A549 (cell line): ENCODE measurements around the gene RIOX2. TPM values are rescaled to one million over a fixed set of nuclear protein-coding genes. Genes with fewer than 3 reads are reported as not detected.

Experiments used
- ATAC-seq, 2 experiments: fragments of 200-7000 bp in 1 of 2; fragments of >200 bp in 1 of 2; cut with Nextera tagmentation in 1 of 2; cut with Tn5 transposase in 1 of 2; 3 replicates each; pipeline versions ENCODE4 v1.8.0 to v1.9.1; 2018 to 2020; ENCODE audit warnings: mild to moderate bottlenecking in 1 of 2, moderate library complexity in 1 of 2
- CTCF ChIA-PET: fragments of 300-600 bp; sonication (Branson Sonifier 250); formaldehyde crosslinking; extraction: SDS; loops from one replicate; lab custom pipeline; 2021; ENCODE audit warnings: antibody characterized with exemption, inconsistent platforms; lab: Yijun Ruan, JAX
- POLR2A ChIA-PET: fragments of 350-600 bp; formaldehyde crosslinking; extraction: SDS; loops from one replicate; lab custom pipeline; 2021; ENCODE audit warnings: antibody characterized with exemption, inconsistent platforms; lab: Yijun Ruan, JAX
- DNase-seq, 2 experiments: peaks; one replicate each; pipeline versions ENCODE4 v3.0.0 to v3.0.0-alpha.2; 2011 to 2016; ENCODE audit warnings: low read depth in 1 of 2, low spot score in 1 of 2
- FAIRE-seq: peaks from 2 replicates; lab custom pipeline; 2011; peaks lifted over from hg19 to GRCh38; lab: Jason Lieb, UNC
- H3K27ac ChIP-seq, 2 experiments: fragments of >200 bp; sonication (Bioruptor Twin); formaldehyde crosslinking; 3 replicates each; pipeline ENCODE4 v1.5.1; 2016 to 2017
- H3K4me1 ChIP-seq: fragments of >200 bp; sonication (Bioruptor Twin); formaldehyde crosslinking; 3 replicates; pipeline ENCODE4 v1.6.1; 2016
- H3K4me2 ChIP-seq: fragments of >200 bp; sonication (Bioruptor Twin); formaldehyde crosslinking; 3 replicates; pipeline ENCODE4 v1.6.1; 2016
- H3K4me3 ChIP-seq: fragments of >200 bp; sonication (Bioruptor Twin); formaldehyde crosslinking; 3 replicates; pipeline ENCODE4 v1.5.1; 2016
- H3K9me3 ChIP-seq: fragments of >200 bp; sonication (Bioruptor Twin); formaldehyde crosslinking; 3 replicates; pipeline ENCODE4 v1.6.1; 2016
- CBX2 ChIP-seq: fragments of 200-600 bp; sonication (generic); IDR thresholded peaks from 2 replicates; pipeline ENCODE4 v1.6.1; 2016; ENCODE audit warnings: low read depth, mild to moderate bottlenecking, borderline replicate concordance
- EHMT2 ChIP-seq: fragments of 200-600 bp; sonication (generic); IDR thresholded peaks from 2 replicates; pipeline ENCODE4 v1.6.1; 2016; ENCODE audit warnings: antibody characterized with exemption, low read depth, mild to moderate bottlenecking, moderate library complexity
- GATA3 ChIP-seq: IDR thresholded peaks from 2 replicates; pipeline ENCODE4 v1.6.1; 2012; ENCODE audit warnings: borderline replicate concordance
- KDM5A ChIP-seq: fragments of 200-600 bp; sonication (generic); IDR thresholded peaks from 2 replicates; pipeline ENCODE4 v1.6.1; 2016; ENCODE audit warnings: antibody characterized with exemption, mild to moderate bottlenecking
- MAX ChIP-seq: IDR thresholded peaks from 2 replicates; pipeline ENCODE4 v1.6.1; 2012
- MYC ChIP-seq: IDR thresholded peaks from 2 replicates; pipeline ENCODE4 v1.6.1; 2012; ENCODE audit warnings: mild to moderate bottlenecking, inconsistent platforms, low read length, improper control_type of control experiment, borderline replicate concordance
- NFE2L2 ChIP-seq: fragments of 150-350 bp; conservative IDR thresholded peaks from 2 replicates; pipeline ENCODE4 v1.6.1; 2014; ENCODE audit warnings: low read length
- PHF8 ChIP-seq: fragments of 200-600 bp; sonication (generic); IDR thresholded peaks from 2 replicates; pipeline ENCODE4 v1.6.1; 2016; ENCODE audit warnings: low read depth, mild to moderate bottlenecking, antibody characterized with exemption, moderate library complexity, borderline replicate concordance
- POLR2AphosphoS2 ChIP-seq: conservative IDR thresholded peaks from 2 replicates; pipeline ENCODE4 v1.6.1; 2012; ENCODE audit warnings: low read length, improper control_type of control experiment, inconsistent platforms
- RFX5 ChIP-seq: fragments of 450-650 bp; IDR thresholded peaks from 2 replicates; pipeline ENCODE4 v1.7.1; 2014; ENCODE audit warnings: antibody characterized with exemption, mild to moderate bottlenecking, moderate library complexity
- SREBF2 ChIP-seq: fragments of 450-650 bp; IDR thresholded peaks from 2 replicates; pipeline ENCODE4 v1.6.1; 2014; ENCODE audit warnings: mild to moderate bottlenecking, moderate library complexity
- ZFP36 ChIP-seq: fragments of 450-650 bp; IDR thresholded peaks from 2 replicates; pipeline ENCODE4 v1.6.1; 2014; ENCODE audit warnings: borderline replicate concordance; ENCODE audit not compliant: partially characterized antibody
- ZNF302 ChIP-seq: fragments of 250-450 bp; sonication (Bioruptor Pico); IDR thresholded peaks from 2 replicates; pipeline ENCODE4 v1.9.0; 2021; ENCODE audit warnings: inconsistent platforms, mild to moderate bottlenecking, moderate library complexity
- ZSCAN20 ChIP-seq: fragments of 250-450 bp; sonication (Bioruptor Pico); IDR thresholded peaks from 2 replicates; pipeline ENCODE4 v1.8.0; 2022; ENCODE audit warnings: mild to moderate bottlenecking, moderate library complexity
- WGBS: methylation state at CpG from one replicate; pipeline ENCODE4 v1.1.6; 2017; ENCODE audit errors: missing lambda C conversion rate; 5-methylcytosine and 5-hydroxymethylcytosine counted together
- polyA plus RNA-seq, 4 experiments: library from polyadenylated mRNA; depleted of rRNA in 3 of 4; stranded (reverse); fragments of >200 nt; fragmentation: RNase III in 1 of 4; extraction: RNeasy Plus Mini Kit Qiagen cat#74134 plus additional on column Dnase treatment in 1 of 4; gene quantifications; 2 replicates in 3 of 4; 3 replicates in 1 of 4; pipeline ENCODE4 v1.2.3, GENCODE V29; 2011 to 2017
- TF ChIP-seq, protein P1 (sequence below): IDR thresholded peaks from 2 replicates; pipeline ENCODE4 v1.6.1; 2012; ENCODE audit warnings: low read depth, borderline replicate concordance
- TF ChIP-seq, protein P2 (sequence below): fragments of 450-650 bp; IDR thresholded peaks from 2 replicates; pipeline ENCODE4 v1.6.1; 2014; ENCODE audit warnings: antibody characterized with exemption
- TF ChIP-seq, protein P3 (sequence below): fragments of 200-600 bp; sonication (generic); IDR thresholded peaks from 2 replicates; pipeline ENCODE4 v1.6.1; 2016; ENCODE audit warnings: antibody characterized with exemption, mild to moderate bottlenecking, moderate library complexity

Gene RIOX2
- polyA plus RNA-seq, 2 of the 4 experiments (the other 2 are of a cell fraction) = 34.1 to 49.6 TPM

GRCh38 chr3:97937205-97937604, 35.0 kb downstream of the RIOX2 start:
- 87% methylated on average over 2 of the region's 2 CpGs for WGBS
- Histone ChIP-seq H3K27ac (no peak overlapping the region), H3K4me1 (no peaks in the 10 kb centered on the region), H3K9me3 (no peaks in the 10 kb centered on the region), H3K4me3 (no peak overlapping the region), H3K4me2 (no peak overlapping the region)
- FAIRE-seq = no peak
- POLR2A ChIA-PET = no interaction called here
- no peak for DNase-seq
- ATAC-seq = no peak
- TF ChIP-seq CBX2 (no peak), ZNF302 (CRISPR knock-in tag) (no peak), POLR2AphosphoS2 (no peak), RFX5 (no peak), GATA3 (no peak), KDM5A (no peak), EHMT2 (no peak), ZFP36 (no peak)
- TF ChIP-seq, protein P1, sequence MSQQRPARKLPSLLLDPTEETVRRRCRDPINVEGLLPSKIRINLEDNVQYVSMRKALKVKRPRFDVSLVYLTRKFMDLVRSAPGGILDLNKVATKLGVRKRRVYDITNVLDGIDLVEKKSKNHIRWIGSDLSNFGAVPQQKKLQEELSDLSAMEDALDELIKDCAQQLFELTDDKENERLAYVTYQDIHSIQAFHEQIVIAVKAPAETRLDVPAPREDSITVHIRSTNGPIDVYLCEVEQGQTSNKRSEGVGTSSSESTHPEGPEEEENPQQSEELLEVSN = no peak
- TF ChIP-seq, protein P2, sequence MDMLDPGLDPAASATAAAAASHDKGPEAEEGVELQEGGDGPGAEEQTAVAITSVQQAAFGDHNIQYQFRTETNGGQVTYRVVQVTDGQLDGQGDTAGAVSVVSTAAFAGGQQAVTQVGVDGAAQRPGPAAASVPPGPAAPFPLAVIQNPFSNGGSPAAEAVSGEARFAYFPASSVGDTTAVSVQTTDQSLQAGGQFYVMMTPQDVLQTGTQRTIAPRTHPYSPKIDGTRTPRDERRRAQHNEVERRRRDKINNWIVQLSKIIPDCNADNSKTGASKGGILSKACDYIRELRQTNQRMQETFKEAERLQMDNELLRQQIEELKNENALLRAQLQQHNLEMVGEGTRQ = no peak
- TF ChIP-seq, protein P3, sequence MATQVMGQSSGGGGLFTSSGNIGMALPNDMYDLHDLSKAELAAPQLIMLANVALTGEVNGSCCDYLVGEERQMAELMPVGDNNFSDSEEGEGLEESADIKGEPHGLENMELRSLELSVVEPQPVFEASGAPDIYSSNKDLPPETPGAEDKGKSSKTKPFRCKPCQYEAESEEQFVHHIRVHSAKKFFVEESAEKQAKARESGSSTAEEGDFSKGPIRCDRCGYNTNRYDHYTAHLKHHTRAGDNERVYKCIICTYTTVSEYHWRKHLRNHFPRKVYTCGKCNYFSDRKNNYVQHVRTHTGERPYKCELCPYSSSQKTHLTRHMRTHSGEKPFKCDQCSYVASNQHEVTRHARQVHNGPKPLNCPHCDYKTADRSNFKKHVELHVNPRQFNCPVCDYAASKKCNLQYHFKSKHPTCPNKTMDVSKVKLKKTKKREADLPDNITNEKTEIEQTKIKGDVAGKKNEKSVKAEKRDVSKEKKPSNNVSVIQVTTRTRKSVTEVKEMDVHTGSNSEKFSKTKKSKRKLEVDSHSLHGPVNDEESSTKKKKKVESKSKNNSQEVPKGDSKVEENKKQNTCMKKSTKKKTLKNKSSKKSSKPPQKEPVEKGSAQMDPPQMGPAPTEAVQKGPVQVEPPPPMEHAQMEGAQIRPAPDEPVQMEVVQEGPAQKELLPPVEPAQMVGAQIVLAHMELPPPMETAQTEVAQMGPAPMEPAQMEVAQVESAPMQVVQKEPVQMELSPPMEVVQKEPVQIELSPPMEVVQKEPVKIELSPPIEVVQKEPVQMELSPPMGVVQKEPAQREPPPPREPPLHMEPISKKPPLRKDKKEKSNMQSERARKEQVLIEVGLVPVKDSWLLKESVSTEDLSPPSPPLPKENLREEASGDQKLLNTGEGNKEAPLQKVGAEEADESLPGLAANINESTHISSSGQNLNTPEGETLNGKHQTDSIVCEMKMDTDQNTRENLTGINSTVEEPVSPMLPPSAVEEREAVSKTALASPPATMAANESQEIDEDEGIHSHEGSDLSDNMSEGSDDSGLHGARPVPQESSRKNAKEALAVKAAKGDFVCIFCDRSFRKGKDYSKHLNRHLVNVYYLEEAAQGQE = no peak
- CTCF ChIA-PET = interaction anchor here (1.6 kb wide), 1 partner anchor 13 kb away, joined by 4 read pairs; no protein-coding TSS in a partner anchor

DNA sequence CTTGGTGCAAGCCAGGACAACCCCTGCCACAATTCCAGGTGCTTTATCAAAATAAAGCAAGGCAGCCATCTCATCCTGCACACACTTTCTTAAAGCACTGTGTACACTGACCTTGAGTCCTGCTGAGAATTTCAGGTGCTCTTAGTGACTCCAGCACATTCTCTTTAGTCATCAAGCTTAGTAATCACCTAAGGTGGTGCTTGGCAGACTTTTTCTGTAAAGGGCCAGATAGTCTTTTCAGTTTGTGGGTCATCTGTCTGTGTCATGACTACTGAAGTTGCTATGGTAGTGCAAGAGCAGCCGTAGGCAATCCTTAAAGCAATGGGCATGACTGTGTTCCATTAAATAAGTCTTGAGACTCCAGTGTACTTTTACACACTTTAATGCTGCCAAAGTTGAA, 36.4 kb downstream of the RIOX2 start:
- ChIA-PET POLR2A (no interaction called here), CTCF (interaction anchor here (0.7 to 2.0 kb wide), 2 partner anchors 11 to 143 kb away, joined by 3 to 5 read pairs; no protein-coding TSS in a partner anchor)
- ATAC-seq (0 out of 6 replicates have a peak, but pooled peaks of 1 of the 2 experiments have one; percentile 15), DNase-seq (no peak), FAIRE-seq (no peak)
- H3K4me2 ChIP-seq = no peak overlapping the region
- TF ChIP-seq PHF8 (no peak), SREBF2 (no peak), ZSCAN20 (no peak), MYC (no peak), MAX (no peak), NFE2L2 (no peak)
- TF ChIP-seq, protein P1 = no peak
- no peak overlapping the region for H3K27ac ChIP-seq
- no peaks in the 10 kb centered on the region for H3K4me1 ChIP-seq
- 94% methylated on average over 1 of the region's 1 CpG for WGBS
- H3K4me3 ChIP-seq = no peak overlapping the region
- no peaks in the 10 kb centered on the region for H3K9me3 ChIP-seq
